Measurements from ENCODE around the gene PACRG.

Gene PACRG

DNA sequence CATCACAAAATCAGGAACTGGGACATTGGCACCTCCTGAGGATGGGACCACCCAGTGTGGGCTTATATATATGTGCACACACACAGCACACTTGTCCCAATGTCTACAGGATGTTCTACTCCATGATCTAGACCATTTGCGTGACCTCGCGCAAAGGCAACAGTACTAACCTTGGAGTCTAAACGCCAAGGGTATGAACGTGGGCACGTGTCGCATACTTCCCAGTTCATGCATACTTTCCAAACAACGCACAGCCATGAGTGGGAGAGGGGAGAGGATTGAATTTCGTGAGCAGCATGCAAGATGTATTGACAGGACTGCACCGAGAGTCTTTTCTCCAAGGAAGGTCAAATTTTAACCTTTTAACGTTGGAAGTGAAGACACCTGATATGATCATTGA is 472.5 kb downstream of the PACRG start:
- no peak for DNase-seq (ENCODE audit: low read depth)
- TF ChIP-seq, protein P1, sequence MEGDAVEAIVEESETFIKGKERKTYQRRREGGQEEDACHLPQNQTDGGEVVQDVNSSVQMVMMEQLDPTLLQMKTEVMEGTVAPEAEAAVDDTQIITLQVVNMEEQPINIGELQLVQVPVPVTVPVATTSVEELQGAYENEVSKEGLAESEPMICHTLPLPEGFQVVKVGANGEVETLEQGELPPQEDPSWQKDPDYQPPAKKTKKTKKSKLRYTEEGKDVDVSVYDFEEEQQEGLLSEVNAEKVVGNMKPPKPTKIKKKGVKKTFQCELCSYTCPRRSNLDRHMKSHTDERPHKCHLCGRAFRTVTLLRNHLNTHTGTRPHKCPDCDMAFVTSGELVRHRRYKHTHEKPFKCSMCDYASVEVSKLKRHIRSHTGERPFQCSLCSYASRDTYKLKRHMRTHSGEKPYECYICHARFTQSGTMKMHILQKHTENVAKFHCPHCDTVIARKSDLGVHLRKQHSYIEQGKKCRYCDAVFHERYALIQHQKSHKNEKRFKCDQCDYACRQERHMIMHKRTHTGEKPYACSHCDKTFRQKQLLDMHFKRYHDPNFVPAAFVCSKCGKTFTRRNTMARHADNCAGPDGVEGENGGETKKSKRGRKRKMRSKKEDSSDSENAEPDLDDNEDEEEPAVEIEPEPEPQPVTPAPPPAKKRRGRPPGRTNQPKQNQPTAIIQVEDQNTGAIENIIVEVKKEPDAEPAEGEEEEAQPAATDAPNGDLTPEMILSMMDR (IDR thresholded peaks at IDR 0.05; ENCODE audit: control insufficient read depth, insufficient read depth, low read depth, low read length, missing control alignments), result no peak
- no peak overlapping the region for H3K4me3 ChIP-seq (ENCODE audit: control insufficient read depth, low read depth, low read length)

DNA sequence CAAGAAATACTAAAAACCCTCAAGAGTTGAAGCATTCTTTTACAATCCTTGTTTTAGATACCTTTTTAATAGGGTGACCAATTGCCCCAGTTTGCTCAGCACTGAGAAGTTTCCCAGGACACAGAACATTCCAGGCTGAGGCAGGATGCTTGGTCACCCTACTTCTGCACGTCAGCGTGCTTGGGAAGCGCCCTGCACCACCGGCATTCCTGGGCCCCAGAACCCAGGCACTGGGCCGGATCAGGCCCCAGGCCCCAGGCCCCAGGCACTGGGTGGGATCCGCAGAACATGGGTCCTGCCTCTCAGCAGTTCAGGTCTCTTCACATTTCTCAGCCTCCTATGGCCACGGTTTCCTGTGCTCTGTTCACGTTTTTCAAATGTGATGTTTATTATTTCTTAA is 472.9 kb downstream of the PACRG start:
- no peak for DNase-seq (ENCODE audit: low read depth)
- no peak overlapping the region for H3K4me3 ChIP-seq (ENCODE audit: control insufficient read depth, low read depth, low read length)
- TF ChIP-seq, protein P1 (IDR thresholded peaks at IDR 0.05; ENCODE audit: control insufficient read depth, insufficient read depth, low read depth, low read length, missing control alignments), result no peak

DNA sequence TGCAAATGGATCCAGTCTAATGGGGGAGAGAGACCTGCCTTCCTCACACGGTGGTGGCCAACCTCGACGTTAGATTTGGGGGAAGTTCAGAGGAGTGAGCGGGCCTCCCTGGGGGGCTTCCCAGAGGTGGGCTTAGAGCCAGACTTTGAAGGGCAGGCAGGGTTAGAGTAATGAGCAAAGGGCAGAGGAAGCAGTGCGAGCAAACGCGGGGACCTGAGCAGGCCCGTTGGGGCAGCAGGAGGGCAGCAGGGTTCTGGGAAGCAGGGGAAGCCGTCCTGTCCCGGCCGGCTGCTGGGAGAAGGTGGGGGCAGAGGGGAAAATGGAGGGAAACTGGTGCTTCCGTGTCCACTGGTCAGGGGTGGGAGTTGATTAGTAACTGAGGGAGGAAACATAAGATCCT is 474.1 kb downstream of the PACRG start:
- TF ChIP-seq, protein P1 (IDR thresholded peaks at IDR 0.05; ENCODE audit: control insufficient read depth, insufficient read depth, low read depth, low read length, missing control alignments), result no peak
- no peak for DNase-seq (ENCODE audit: low read depth)
- no peak overlapping the region for H3K4me3 ChIP-seq (ENCODE audit: control insufficient read depth, low read depth, low read length)

DNA sequence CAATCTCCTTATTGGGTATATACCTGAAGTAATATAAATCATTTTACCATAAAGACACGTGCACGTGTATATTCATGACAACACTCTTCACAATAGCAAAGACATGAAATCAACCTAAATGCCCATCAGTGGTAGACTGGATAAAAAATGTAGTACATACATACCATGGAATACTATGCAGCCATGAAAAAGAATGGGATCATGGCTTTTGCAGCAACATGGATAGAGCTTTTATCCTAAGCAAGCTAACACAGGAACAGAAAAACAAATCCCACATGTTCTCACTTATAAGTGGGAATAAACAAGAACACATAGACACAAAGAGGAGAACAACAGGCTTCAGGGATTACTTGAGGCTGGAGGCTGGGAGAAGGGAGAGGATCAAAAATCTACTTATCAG is 478.4 kb downstream of the PACRG start:
- TF ChIP-seq, protein P1 (IDR thresholded peaks at IDR 0.05; ENCODE audit: control insufficient read depth, insufficient read depth, low read depth, low read length, missing control alignments), result no peak
- DNase-seq (ENCODE audit: low read depth), result no peak
- H3K4me3 ChIP-seq (ENCODE audit: control insufficient read depth, low read depth, low read length), result no peak overlapping the region

- no peak overlapping the region for H3K4me3 ChIP-seq (ENCODE audit: control insufficient read depth, low read depth, low read length)
- DNase-seq (ENCODE audit: low read depth), result no peak
- TF ChIP-seq, protein P1 (IDR thresholded peaks at IDR 0.05; ENCODE audit: control insufficient read depth, insufficient read depth, low read depth, low read length, missing control alignments), result no peak
Observed at GRCh38 chr6:163207431-163208383, 479.9 kb downstream of the PACRG start.

- TF ChIP-seq, protein P1 (IDR thresholded peaks at IDR 0.05; ENCODE audit: control insufficient read depth, insufficient read depth, low read depth, low read length, missing control alignments), result no peak
- DNase-seq (ENCODE audit: low read depth), result no peak
- H3K4me3 ChIP-seq (ENCODE audit: control insufficient read depth, low read depth, low read length), result no peak overlapping the region
Observed at GRCh38 chr6:163209005-163209404, 481.2 kb downstream of the PACRG start.
